HFF-Myc (cell line): Measurements from ENCODE around the gene CCDC183.
"Not testable (repeated sequence)": the region's sequence is repeated elsewhere in the genome, so short reads cannot be mapped to it uniquely, and the experiment has no call there.

Experiments
- DNase-seq: peaks from one replicate; pipeline ENCODE4 v3.0.0-alpha.2; 2011; ENCODE audit warnings: low read depth; ENCODE audit errors: extremely low read depth
- H3K4me3 ChIP-seq: replicated peaks from 2 replicates; pipeline ENCODE4 v1.5.1; 2011; ENCODE audit warnings: low read depth, mild to moderate bottlenecking, control low read depth, low read length
- TF ChIP-seq, protein P1 (sequence below): IDR thresholded peaks from 2 replicates; pipeline ENCODE4 v1.5.1; 2012; ENCODE audit warnings: mild to moderate bottlenecking, low read depth, low read length, control low read depth; ENCODE audit errors: missing control alignments

The CCDC183 gene

GRCh38 chr9:136760834-136761544, 35.1 kb upstream of the CCDC183 start:
- TF ChIP-seq, protein P1, sequence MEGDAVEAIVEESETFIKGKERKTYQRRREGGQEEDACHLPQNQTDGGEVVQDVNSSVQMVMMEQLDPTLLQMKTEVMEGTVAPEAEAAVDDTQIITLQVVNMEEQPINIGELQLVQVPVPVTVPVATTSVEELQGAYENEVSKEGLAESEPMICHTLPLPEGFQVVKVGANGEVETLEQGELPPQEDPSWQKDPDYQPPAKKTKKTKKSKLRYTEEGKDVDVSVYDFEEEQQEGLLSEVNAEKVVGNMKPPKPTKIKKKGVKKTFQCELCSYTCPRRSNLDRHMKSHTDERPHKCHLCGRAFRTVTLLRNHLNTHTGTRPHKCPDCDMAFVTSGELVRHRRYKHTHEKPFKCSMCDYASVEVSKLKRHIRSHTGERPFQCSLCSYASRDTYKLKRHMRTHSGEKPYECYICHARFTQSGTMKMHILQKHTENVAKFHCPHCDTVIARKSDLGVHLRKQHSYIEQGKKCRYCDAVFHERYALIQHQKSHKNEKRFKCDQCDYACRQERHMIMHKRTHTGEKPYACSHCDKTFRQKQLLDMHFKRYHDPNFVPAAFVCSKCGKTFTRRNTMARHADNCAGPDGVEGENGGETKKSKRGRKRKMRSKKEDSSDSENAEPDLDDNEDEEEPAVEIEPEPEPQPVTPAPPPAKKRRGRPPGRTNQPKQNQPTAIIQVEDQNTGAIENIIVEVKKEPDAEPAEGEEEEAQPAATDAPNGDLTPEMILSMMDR: peak; percentile 76
- H3K4me3 ChIP-seq: not testable (repeated sequence)
- peak; percentile 32 for DNase-seq

DNA sequence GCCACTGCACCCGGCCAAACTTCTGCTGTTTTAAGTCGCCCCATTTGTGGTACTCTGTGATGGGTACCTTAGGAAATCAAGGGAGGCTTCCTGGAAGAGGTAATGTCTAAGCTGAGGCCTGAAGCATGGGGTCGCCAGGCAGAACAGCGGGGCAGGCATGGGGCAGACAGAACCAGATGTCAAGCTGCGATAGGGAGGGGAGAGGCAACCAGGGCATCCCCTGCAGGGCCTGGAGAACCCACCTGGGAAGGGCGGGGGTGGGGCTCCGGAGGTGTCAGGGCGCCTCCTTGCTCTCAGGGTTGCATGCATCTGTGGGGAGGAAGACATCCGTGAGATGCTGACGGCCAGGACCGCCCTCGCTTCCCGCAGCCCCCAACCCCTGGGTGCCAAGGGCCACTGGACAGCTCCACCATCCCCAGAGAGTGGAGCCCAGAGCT, 34.6 kb upstream of the CCDC183 start:
- TF ChIP-seq, protein P1: no peak
- no peak for DNase-seq
- no peak overlapping the region for H3K4me3 ChIP-seq

DNA sequence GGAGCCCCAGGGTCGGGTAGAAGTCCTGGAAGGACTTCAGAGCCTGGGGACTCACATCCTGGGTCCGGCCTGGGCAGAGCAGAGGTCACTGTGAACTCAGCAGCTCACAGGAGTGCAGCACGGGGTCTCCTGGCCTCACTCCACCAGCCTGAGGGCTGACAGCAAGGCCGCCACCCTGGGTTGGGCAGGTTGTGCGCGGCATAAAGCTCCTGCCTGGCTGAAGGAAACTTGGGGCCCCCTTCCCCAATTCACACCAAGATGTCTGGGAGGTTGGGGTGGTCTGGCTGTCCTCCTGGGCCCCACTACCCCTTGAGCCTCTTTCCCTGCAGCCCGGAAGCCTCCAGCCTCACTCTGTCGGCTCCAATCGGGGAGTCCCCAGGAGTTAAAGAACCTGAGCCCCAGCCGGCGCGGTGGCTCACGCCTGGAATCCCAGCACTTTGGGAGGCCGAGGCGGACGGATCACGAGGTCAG, 33.9 kb upstream of the CCDC183 start:
- H3K4me3 ChIP-seq: no peak overlapping the region
- DNase-seq: no peak
- TF ChIP-seq, protein P1: no peak

DNA sequence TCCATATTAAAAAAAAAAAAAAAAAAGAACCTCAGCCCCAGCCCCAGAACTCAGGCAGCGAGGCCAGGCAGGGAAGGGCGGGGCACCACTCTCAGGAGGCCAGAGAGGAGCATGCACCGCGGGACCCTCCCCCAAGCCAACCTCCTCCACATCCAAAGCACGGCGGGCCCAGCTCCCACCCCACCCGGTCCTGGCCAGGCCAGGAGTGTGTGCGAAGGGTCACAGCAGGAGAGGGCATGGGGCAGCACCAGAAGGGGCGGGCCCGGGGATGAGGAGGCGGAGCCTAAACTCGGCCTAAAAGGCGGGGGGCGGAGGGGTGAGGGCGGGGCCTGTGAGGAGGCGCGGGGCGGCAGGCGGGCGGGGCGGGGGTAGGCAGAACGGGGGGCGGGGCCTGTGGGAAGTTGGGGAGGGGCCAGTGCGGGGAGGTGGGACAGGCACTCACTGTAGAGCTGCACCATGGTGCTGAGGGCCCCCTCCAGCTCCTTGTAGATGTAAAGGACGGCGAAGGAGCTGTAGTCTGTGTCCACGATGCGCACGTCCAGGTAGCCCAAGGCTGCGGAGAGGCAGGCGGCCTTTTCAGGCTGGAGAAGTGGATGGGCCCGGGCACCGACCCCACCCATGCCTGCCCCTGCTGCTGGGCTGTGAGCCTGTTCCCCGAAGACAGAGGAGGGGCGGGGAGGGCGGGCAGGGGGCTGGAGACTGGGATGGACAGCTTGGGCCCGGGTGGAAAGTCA, 33.1 kb upstream of the CCDC183 start:
- no peak overlapping the region for H3K4me3 ChIP-seq
- DNase-seq: no peak
- TF ChIP-seq, protein P1: no peak

DNA sequence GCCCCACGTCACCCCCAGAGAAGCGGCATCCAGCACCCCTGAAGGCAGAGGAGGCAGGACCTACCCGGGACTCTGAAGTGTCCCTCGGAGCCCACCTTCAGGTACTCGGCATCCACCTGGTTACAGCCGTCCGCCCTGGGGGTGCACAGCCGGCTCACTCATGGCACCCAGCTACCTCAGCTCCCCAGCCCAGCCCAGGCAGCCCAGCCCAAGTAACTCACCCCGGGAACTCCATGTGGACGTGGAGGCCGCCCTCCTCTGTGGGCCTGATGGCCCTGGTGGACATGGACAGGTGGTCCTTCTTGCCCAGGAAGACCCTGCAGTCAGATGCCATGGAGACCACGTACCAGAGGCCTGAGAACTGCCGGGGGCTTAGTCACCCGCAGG, 32.5 kb upstream of the CCDC183 start:
- H3K4me3 ChIP-seq: no peak overlapping the region
- DNase-seq: no peak
- TF ChIP-seq, protein P1: no peak

DNA sequence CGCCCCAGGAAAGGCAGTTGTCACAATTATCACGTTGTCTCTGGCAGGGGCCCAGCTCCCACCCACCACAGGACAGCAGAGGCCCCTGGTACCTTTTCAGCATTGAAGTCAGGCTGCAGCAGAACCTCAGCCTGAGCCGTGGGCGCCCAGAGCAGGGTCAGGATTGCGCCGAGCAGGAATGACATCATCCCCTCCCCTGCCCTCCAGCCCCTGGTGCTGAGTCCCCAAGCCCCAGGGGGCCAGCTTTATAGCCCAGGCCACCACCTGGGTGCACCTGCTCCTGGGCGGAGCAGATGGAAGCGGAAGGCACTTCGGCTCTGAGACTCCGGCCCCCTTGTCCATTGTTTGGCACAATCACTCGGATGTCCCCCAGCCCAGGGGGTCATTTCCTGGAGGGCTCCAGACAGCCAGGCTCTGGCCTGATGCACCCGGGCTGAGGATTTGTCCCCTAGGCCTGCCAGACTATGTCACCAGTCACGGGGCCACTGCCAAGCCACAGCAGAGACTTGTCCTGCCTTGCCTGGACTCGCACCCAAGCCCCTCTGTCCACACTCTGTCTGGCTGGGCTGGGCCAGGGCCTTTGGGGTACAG, 31.7 kb upstream of the CCDC183 start, which contains the start of gene LCN15:
Gene LCN15, minus strand, starts transcription at position 218 of the 591 bp plus-strand sequence. Its CDS starts 30 bp downstream, at position 188.
- no peak for DNase-seq
- TF ChIP-seq, protein P1: no peak
- no peak within 1 kb of the TSS for H3K4me3 ChIP-seq
